ENCODE measurements around the gene RBM18.
A peak's percentile ranks its signal among the peaks of the same experiment; 100 is the strongest.

Gene RBM18

GRCh38 chr9:122258886-122259415, 5.7 kb downstream of the RBM18 start:
- DNase-seq (ENCODE audit: low spot score) = no peak

GRCh38 chr9:122256206-122256605, 8.4 kb downstream of the RBM18 start:
- DNase-seq (ENCODE audit: low spot score) = no peak

- DNase-seq (ENCODE audit: low spot score) = no peak
Measured at GRCh38 chr9:122254761-122255160, 9.9 kb downstream of the RBM18 start.

DNA sequence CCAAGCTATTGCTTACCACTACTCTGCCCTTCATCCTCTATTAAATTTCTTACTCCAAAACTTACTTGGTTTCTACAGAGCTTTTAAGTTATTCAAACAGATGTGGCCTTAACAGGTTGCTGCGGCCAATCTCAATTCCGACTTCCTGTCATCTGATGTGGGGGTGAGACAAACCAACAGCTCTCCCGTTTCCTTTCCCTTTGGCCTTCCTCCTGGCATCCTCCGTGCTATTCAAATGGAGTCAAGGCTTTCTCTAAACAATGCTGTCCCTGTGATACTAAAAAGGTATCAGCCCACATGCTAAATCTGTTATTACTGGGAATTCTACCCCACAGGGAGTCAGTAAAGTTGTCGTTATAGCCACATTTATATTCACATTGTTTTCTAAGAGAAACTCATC, 11.8 kb downstream of the RBM18 start:
- no peak for DNase-seq (ENCODE audit: low spot score)

- DNase-seq (ENCODE audit: low spot score) = no peak
Measured at GRCh38 chr9:122251351-122251750, 13.3 kb downstream of the RBM18 start.

- DNase-seq (ENCODE audit: low spot score) = no peak
Measured at GRCh38 chr9:122248448-122248865, 16.2 kb downstream of the RBM18 start.

DNA sequence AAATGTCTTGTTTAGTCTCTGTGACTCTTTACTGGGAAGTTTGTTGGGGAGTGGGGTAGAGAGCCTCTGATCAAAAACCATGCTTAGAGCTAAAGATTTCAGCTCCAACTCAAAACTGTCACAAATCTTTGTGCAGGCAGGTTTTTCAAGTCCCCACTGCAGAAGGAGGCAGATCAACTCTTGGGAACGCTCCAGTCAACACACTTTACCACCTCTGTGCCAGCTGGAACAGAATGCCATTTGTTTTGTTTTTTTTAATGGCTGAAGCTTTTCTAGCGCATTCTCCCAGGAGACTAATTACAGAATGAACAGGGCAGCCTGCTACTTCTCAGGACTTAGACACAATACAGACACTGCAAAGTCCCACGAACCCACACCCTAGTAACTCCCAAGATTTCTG, 18.0 kb downstream of the RBM18 start:
- no peak for DNase-seq (ENCODE audit: low spot score)

DNA sequence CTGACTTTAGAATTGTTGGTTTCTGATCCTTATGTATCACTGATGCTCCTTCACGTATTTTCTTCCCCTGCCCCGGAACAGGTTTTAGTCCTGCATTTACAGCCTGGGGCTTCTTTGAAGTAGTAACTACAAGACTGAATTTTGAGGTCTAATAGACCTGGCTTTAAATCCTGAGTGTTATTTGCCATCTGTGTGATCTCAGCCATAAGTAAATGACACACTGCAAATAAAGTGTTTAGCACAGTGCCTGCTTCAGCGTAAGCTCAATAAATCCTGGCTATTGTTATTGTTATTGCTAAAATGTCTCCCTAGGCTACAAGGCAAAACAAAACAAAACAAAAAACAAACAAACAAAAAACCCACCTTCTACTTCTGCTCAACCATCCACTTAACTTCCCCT, 20.3 kb downstream of the RBM18 start:
- no peak for DNase-seq (ENCODE audit: low spot score)

DNA sequence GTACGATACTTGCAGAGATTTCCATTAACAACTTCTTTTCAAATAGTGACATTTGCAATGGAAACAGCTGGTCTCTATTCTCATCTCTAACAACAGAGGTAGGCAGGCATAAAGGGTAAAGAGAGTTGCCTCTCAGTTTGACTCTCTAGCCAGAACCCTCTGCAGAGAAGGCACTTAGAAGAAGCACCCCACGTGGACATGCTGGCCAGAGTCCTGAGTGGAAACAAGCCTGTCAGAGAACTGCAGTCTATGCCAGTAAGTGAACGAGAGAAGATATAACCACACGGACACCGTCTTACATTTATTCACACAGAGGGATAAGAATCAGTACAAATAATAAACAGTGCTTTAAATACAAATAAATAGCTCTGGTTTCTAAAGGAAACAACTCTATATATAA, 24.9 kb downstream of the RBM18 start:
- no peak for DNase-seq (ENCODE audit: low spot score)

DNA sequence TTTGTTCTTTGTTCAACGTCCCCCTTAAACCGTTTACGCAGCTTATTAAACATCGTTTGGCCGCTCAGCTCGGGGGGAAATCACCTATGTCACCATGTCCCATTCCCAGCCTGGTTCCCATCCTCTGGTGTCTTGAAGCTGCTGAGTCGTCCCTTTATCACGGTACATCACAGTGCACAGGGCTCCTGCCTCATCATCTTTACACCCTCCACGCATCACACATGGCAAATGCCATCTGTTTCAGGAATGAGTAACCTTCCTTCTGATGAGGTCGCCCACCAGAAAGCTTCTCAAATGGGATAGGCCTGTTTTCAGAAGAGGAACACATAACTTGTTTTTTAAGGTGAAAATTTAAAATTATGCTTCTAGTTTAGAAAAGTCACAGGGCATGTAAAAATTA, 28.0 kb downstream of the RBM18 start:
- no peak for DNase-seq (ENCODE audit: low spot score)

DNA sequence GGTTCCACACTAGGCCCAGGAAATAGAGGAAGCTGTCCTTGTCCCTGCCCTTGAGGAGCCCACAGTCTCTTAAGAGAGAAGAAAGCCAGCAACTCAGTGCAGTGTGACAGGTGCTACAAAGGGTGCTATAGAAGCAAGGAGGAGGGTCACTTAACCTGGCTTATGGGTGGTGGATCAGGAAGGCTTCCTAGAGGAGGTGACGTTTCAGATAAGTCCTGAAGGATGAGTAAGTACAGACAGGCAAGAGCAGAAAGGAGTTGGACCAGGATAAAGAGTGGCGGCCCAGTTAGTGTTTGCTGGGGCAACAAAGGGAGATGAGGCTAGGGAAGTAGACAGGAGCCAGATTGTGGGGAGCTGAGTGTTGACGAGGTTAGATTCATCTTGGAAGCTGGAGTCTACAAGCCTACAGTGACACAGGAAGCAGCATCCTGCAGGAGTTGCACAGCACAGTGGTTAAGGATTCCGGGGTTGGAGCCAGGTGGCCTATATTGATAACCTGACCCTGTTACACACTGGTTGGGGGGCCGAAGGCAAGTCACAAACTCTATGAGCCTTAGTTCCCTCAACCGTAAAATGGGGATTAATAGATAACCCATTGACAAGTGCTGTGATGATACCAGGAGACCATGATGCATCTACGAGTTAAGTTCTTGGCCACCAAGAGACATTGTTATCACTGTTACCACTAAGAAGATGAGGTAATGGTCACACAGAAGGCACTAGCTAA, 30.5 kb downstream of the RBM18 start:
- DNase-seq (ENCODE audit: low spot score) = no peak

DNA sequence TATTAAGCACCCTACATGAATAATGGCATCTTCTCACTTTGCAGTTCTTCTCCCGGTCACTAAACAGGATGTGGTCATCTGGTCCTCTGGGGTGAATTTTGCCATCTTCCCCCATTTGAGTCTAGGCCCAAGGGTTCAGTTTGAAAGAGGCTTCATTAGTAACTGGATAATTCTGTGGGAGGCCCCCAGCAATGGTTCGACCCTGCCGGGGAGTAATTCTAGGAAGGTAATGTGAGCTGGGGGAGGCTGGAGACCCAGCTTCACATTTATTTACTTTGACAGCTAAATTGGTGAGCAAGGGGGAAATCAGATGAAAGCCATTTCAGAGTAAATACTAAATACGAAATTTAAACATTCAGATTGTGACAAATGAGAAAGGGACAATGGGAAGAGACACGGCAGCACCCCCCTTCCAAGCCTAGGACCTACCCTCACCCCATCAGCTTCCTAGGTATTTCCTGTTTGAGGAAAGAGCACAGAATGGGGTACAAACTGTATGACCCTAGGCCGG, 31.8 kb downstream of the RBM18 start:
- no peak for DNase-seq (ENCODE audit: low spot score)

GRCh38 chr9:122229485-122229837, 35.2 kb downstream of the RBM18 start:
- DNase-seq (ENCODE audit: low spot score) = no peak

DNA sequence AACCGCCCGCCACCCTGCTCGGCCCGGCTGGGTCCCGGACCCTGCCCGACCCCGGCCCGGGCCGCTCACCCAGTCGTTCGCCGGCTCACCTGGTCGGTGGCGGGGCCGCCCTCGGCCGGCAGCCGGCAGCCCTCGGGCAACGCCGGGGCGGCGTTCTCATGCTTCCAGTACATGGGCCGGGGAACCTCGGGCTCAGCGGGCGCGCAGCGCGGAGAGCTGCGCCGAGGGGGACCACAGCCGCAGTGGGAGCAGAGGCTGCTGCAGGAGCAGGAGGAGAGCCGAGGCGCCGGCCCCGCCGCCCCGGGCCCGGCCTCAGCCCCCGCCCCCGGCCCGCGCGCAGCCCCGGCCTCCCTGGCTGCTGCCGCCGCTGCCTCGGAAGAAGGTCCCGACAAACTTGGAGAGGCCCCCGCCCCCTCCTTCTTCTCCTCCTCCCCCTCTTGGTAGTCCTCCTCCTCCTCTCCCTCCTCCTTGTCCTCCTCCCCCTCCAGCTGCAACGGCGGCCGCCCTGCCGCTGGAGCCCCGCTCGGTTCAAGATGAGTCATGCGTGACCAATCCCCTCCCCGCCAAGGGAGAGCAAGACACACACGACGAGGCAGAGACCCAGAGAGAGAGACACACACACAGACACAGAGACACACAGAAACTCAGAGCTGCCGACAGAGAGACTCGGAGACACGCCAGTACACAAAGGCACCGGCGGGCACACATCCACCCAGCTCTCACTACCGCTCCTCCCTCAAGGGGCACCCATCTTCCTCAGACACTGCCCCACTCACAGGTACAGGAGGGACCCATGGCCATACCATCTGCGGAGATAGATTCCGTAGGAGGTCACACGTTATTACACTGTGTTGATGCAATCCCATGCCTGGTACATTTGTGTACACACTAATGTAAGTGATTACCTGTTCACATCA, 35.8 kb downstream of the RBM18 start, which contains the start of gene LHX6:
TSS of gene LHX6 (minus strand) at position 390 of the 917 bp plus-strand sequence. CDS start at position 173, 217 bp downstream.
- peak; percentile 66 for DNase-seq (ENCODE audit: low spot score)

DNA sequence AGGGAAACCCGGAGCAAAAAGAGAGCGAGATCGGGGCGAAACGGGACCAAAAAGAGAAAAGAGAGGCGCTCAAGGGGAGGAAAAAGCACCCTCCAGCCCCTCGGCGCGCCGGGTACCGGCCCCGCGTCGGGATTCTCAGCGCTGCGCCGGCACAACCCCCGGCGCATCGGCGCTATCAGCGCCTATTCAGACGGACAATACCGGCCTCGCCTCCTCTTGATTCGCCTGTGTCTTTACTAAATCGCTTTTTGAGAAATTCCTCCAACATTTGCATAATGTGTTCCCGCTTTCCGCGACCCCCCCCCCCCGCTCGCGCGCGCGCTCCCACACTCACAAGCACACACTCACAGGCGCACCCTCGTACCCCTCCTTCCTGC, 36.5 kb downstream of the RBM18 start:
- DNase-seq (ENCODE audit: low spot score) = no peak

DNA sequence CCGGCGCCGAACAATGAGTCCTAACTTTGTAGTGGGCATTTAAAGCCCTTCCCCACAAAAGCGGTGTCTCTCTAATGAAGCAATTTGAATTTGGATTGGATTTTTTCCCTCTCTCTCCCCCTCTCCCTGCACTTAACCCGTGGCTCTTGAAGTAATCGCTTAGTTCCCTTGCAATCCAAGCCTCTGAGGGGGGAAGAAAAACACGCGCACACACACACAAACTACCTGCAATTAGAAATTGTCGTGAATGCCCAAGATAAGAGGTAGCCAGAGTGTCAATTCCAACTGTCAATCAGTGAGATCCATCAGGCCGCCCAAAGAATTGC, 37.1 kb downstream of the RBM18 start:
- no peak for DNase-seq (ENCODE audit: low spot score)

- no peak for DNase-seq (ENCODE audit: low spot score)
Measured at GRCh38 chr9:122226758-122227574, 37.7 kb downstream of the RBM18 start.

- DNase-seq (ENCODE audit: low spot score) = no peak
Measured at GRCh38 chr9:122226142-122226757, 38.4 kb downstream of the RBM18 start.

DNA sequence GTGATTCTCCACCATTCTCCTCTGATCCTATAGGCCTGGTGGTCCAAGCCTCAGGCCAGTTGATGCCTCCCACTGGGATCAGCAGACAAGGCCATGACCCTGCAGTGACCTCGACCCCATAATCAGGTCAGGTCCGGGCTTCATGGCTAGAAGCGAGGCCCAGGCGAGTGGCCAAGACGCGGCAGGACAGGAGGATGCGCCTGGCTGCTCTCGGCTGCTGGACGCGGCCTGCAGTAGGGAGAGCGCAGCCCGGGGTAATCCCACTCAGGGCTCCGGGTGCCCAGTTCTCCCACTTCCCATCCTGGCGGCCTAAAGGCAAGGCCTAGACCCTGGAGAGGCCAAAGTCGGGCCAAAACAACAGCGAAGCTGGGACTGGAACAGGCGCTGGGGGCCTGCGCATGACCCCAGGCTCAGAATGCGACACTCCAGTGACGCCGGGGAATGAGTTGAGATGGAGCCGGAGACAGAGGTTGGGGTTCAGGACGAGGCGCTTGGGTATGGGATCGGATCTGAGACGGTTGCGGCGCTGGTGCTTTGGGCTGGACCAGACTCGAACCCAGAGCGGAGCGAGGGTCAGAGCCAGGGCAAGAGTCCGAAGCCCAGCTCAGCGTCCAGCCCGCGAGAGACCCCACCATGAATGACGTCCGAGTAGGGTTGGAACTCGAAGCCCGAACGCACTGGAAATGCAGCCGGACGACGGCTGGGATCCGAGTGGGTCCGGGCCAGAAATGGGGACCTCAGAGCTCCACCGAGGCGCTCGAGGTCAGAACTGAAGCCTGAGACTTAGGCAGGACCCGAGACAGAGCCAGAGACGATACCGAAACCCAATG, 39.1 kb downstream of the RBM18 start:
- DNase-seq (ENCODE audit: low spot score) = no peak

DNA sequence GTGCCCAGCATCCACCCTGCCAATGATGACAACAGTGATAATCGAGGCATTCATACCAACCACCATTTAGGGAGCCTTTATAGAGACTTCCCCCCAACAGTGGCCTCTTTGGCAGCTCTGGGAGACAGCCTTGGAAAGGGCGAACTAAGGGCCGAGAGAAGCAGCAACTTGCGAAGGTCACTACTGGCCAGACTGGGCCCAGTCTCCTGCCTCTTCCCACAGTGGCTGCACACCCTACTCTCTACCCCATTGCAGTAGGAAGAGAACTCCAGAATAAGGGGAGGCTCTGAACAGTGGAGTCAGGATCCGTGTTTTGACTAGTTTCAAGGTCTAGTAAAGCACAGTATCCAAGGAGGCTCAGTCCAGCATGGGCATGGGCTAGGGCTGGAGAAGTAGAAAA, 41.2 kb downstream of the RBM18 start:
- DNase-seq (ENCODE audit: low spot score) = no peak

DNA sequence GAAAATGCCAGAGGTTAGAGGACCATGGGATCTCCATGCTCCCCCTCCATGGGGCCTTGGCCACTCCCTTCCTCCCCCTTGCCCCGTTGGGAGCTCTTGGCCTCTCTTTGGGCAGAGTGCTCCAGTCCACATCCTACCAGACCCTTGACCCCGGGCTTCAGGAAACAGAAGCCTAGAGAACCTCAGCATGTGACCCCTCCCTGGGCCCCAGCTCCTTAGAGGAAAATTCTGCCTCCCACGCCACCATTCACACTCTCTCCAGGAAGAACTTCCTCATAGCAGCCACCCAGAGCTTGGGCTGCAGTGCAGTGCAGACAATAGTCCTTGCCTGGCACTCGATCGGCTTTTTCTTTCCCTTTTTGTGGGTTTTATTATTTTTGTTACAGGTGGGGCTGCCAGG, 41.8 kb downstream of the RBM18 start:
- no peak for DNase-seq (ENCODE audit: low spot score)

All from AG20443 (cell line).